ENCODE results near the gene TAS2R10. TPM values are rescaled to one million over a fixed set of nuclear protein-coding genes. Genes with fewer than 3 reads are reported as not detected.

Gene TAS2R10
- total RNA-seq = 0.14 TPM in 1 of 2 replicates, not detected in the other

DNA sequence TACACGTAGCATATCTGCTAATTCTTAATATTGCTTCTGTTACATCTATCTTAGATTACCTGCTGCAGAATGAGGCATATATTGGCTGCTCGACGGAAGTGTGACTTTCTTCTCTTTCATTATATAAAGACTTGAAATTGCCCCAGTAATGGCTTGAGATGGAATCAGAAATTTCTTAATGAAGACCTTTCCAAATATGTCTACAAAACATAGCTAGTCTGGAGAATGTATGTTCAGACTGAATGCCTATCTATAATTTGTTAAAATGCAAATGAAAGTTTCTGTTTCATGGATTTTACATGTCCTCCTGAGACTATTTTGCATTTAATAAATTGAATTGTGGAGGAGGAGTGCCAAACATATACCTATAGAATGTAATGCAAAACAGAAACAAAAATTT is at the start of gene TAS2R10:
Gene TAS2R10, minus strand, starts transcription at position 101 of the 400 bp plus-strand sequence. Its CDS starts 89 bp downstream, at position 12.

DNA sequence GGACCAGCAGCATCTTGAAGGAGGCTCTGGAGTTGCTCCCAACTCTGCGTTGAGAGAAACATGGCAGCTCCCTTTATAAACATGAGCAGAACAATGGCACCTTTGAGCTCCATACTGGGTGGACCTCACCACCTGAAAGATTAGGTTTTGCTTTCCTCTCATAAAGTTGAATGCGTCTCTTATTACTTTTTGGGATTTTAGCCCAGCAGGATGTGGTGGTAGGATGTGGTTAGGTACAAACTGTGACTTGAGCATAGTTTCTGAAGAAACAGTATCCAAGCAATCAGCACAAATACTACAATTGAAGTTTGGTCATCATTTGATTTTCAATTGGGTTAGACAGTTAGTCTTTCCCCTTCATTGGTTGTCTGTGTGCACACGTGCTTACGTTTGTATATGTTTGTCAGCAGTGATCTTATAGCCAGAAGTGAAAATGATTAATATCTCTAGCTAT is 23.3 kb upstream of the TAS2R10 start, which contains the start of gene PRR4:
Gene PRR4, minus strand, starts transcription at position 51 of the 454 bp plus-strand sequence. Its CDS starts 38 bp downstream, at position 13.

DNA sequence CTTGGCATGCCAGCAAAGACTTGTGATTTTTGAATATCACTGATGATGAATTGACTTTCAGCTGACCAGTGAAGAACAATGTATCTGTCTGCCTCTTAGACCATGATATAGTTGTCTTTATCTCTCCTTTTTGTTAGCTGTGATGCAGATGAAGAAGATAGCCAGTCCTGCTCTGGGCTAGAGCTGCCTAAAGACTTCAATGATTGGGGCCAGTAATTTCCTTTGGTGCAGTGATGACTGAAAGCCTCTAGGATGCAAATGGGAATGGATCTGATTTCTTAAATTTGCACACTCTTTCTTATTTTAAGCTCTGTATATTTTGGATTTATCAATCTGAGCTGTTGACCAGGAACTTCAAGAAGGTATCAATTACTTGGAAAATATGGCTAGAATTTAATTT is 16.1 kb downstream of the TAS2R10 start, which contains the start of gene TAS2R9:
Gene TAS2R9, minus strand, starts transcription at position 101 of the 400 bp plus-strand sequence. Its CDS starts 93 bp downstream, at position 8.

GRCh38 chr12:10807186-10807585 is 19.0 kb downstream of the TAS2R10 start, which contains the start of gene TAS2R8:
TAS2R8 (minus strand) TSS chr12:10807286; CDS start chr12:10806980, 306 bp downstream.

DNA sequence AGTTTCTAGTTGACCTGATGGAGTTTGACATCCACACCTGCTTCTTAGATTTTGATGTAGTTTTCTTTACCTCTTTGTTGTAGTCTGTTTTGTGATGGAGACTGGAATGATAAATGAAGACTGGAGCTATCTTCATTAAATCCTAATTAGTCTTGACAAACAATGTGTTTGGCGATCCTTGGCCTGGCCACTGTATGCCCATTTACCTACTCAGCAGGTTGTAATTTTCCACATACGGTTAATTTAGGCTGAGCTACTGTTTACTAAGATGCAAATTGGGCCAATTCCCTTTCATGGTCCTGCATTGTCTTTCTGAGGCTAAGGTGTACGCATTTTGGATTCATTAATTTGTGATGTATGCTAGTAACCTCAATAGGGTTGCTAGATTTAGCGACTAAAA is 23.6 kb downstream of the TAS2R10 start, which contains the start of gene TAS2R7:
Gene TAS2R7, minus strand, starts transcription at position 41 of the 400 bp plus-strand sequence. CDS start 57 bp downstream, outside the sequence.

Other genes with a start within 250 kb of the TAS2R10 start
- gene MAGOHB, start 212.7 kb downstream of the TAS2R10 start, total RNA-seq = 17.8 and 22.8 TPM in 2 replicates
- gene STYK1, start 152.3 kb downstream of the TAS2R10 start, total RNA-seq = 1.2 and 4.1 TPM in 2 replicates
- gene YBX3, start 103.0 kb downstream of the TAS2R10 start, total RNA-seq = 371 and 373 TPM in 2 replicates
- gene TAS2R7, start 23.7 kb downstream of the TAS2R10 start, total RNA-seq = not detected in 2 replicates
- not detected in 2 replicates for gene TAS2R8, start 19.1 kb downstream of the TAS2R10 start, total RNA-seq
- not detected in 2 replicates for gene TAS2R9, start 16.2 kb downstream of the TAS2R10 start, total RNA-seq
- 1.6 TPM in 1 of 2 replicates, not detected in the other for gene PRR4, start 23.1 kb upstream of the TAS2R10 start, total RNA-seq
- 1.5 and 2.4 TPM in 2 replicates for gene PRH1, start 57.9 kb upstream of the TAS2R10 start, total RNA-seq
- gene TAS2R13, start 83.2 kb upstream of the TAS2R10 start, total RNA-seq = 0.14 TPM in 1 of 2 replicates, not detected in the other
- gene PRH2, start 102.9 kb upstream of the TAS2R10 start, total RNA-seq = not detected in 2 replicates
- 0.28 TPM in 1 of 2 replicates, not detected in the other for gene TAS2R14, start 112.9 kb upstream of the TAS2R10 start, total RNA-seq
- gene TAS2R50, start 160.6 kb upstream of the TAS2R10 start, total RNA-seq = 0.23 and 0.56 TPM in 2 replicates
- gene TAS2R20, start 171.9 kb upstream of the TAS2R10 start, total RNA-seq = 0.21 TPM in 1 of 2 replicates, not detected in the other
- 0.65 TPM in 1 of 2 replicates, not detected in the other for gene TAS2R19, start 196.3 kb upstream of the TAS2R10 start, total RNA-seq
- 0.99 TPM in 1 of 2 replicates, not detected in the other for gene TAS2R31, start 205.0 kb upstream of the TAS2R10 start, total RNA-seq
- not detected in 2 replicates for gene TAS2R46, start 235.9 kb upstream of the TAS2R10 start, total RNA-seq

Measured in airway epithelial cell (primary cell).